K562 (cell line): Measurements from ENCODE around the gene CDCA5. TPM values are rescaled to one million over a fixed set of nuclear protein-coding genes. Genes with fewer than 3 reads are reported as not detected.

Experiments
- ATAC-seq: fragments of 200-7000 bp; cut with Tn5 transposase; 3 replicates; pipeline ENCODE4 v1.9.1; 2020; ENCODE audit warnings: moderate library complexity
- BruUV-seq: library from RNA; stranded (reverse); fragments of 400-500 nt; replicated peaks from 2 replicates; lab custom pipeline; 2021; lab: Mats Ljungman, UMichigan
- CTCF ChIA-PET: fragments of 300-600 bp; formaldehyde crosslinking; extraction: SDS; loops from one replicate; lab custom pipeline; 2021; ENCODE audit warnings: low intra/inter-chr PET ratio; lab: Yijun Ruan, JAX
- POLR2A ChIA-PET: fragments of 300-600, 350-650 bp; sonication (Branson Sonifier 250); formaldehyde crosslinking; extraction: SDS; loops from one replicate; lab custom pipeline; 2021; ENCODE audit warnings: antibody characterized with exemption, inconsistent platforms; lab: Yijun Ruan, JAX
- DNase-seq, 4 experiments: peaks; one replicate each; pipeline versions ENCODE4 v3.0.0 to v3.0.0-alpha.2; 2011 to 2018; ENCODE audit warnings: low spot score in 3 of 4, mixed read lengths in 3 of 4; ENCODE audit errors: extremely low read depth in 1 of 4
- FAIRE-seq: peaks from 2 replicates; lab custom pipeline; 2011; peaks lifted over from hg19 to GRCh38; lab: Jason Lieb, UNC
- H2AFZ ChIP-seq: 2 replicates; pipeline ENCODE4 v1.6.0; 2011; ENCODE audit warnings: low read depth, low read length, control low read depth, inconsistent platforms
- H3K27ac ChIP-seq: fragments of 200-600 bp; 3 replicates; pipeline ENCODE4 v1.8.0; 2011; ENCODE audit warnings: low read depth, mild to moderate bottlenecking, control low read depth, inconsistent platforms, low read length, moderate library complexity, mixed read lengths; ENCODE audit errors: extremely low read depth
- H3K27me3 ChIP-seq, 2 experiments: fragments of 300-600 bp in 1 of 2; 2 replicates in 1 of 2; 3 replicates in 1 of 2; pipeline versions ENCODE4 v1.6.0 to v1.8.0; 2011; ENCODE audit warnings: inconsistent platforms in 2 of 2, low read length in 2 of 2, mild to moderate bottlenecking in 1 of 2, mixed read lengths in 1 of 2, moderate library complexity in 1 of 2; ENCODE audit not compliant: control insufficient read depth in 2 of 2, insufficient read depth in 2 of 2
- H3K36me3 ChIP-seq: fragments of 300-600 bp; 3 replicates; pipeline ENCODE4 v1.8.0; 2011; ENCODE audit warnings: mild to moderate bottlenecking, low read length, inconsistent platforms; ENCODE audit not compliant: control insufficient read depth, insufficient read depth
- H3K4me1 ChIP-seq, 2 experiments: fragments of 200-600 bp in 1 of 2; replicated peaks in 1 of 2; 2 replicates in 1 of 2; 3 replicates in 1 of 2; pipeline versions ENCODE4 v1.5.1 to v1.8.0; 2011; ENCODE audit warnings: inconsistent platforms in 2 of 2, low read length in 2 of 2, mild to moderate bottlenecking in 1 of 2, mixed read lengths in 1 of 2, moderate library complexity in 1 of 2; ENCODE audit not compliant: control insufficient read depth in 2 of 2, insufficient read depth in 2 of 2
- H3K4me2 ChIP-seq: 2 replicates; pipeline ENCODE4 v1.6.1; 2011; ENCODE audit warnings: low read length, control low read depth, inconsistent platforms, mixed read lengths; ENCODE audit not compliant: insufficient read depth
- H3K4me3 ChIP-seq: fragments of 200-600 bp; sonication (generic), shearing (Covaris generic); 2 replicates; pipeline ENCODE4 v1.5.1; 2016; ENCODE audit warnings: control low read depth, inconsistent platforms
- H3K79me2 ChIP-seq: fragments of 200-600 bp; 3 replicates; pipeline ENCODE4 v1.8.0; 2011; ENCODE audit warnings: low read length, inconsistent platforms; ENCODE audit not compliant: control insufficient read depth, insufficient read depth
- H3K9ac ChIP-seq, 2 experiments: 2 replicates each; pipeline versions ENCODE4 v1.6.0 to v1.6.1; 2011; ENCODE audit warnings: low read depth in 2 of 2, low read length in 2 of 2, control low read depth in 1 of 2, inconsistent platforms in 1 of 2, mild to moderate bottlenecking in 1 of 2, mixed read lengths in 1 of 2; ENCODE audit not compliant: insufficient read depth in 1 of 2
- H3K9me1 ChIP-seq: one replicate; pipeline ENCODE4 v1.6.0; 2011; ENCODE audit warnings: inconsistent platforms, mild to moderate bottlenecking, low read length, moderate library complexity; ENCODE audit not compliant: control insufficient read depth, insufficient read depth
- H3K9me3 ChIP-seq: replicated peaks from 2 replicates; pipeline ENCODE4 v1.5.1; 2011; ENCODE audit warnings: low read depth, low read length, inconsistent platforms; ENCODE audit not compliant: control insufficient read depth, insufficient read depth
- H4K20me1 ChIP-seq: replicated peaks from 2 replicates; pipeline ENCODE4 v1.6.1; 2011; ENCODE audit warnings: low read length, inconsistent platforms, mixed read lengths; ENCODE audit not compliant: control insufficient read depth, insufficient read depth
- CBFA2T3 ChIP-seq: fragments of 450-650 bp; IDR thresholded peaks from 2 replicates; pipeline ENCODE4 v1.6.1; 2017
- NKRF ChIP-seq: fragments of 450-650 bp; IDR thresholded peaks from 2 replicates; pipeline ENCODE4 v1.6.1; 2016; ENCODE audit warnings: borderline replicate concordance
- TCF3 ChIP-seq: sonication (generic); formaldehyde crosslinking; IDR thresholded peaks from 2 replicates; pipeline ENCODE4 v1.4.0; 2020; ENCODE audit warnings: mild to moderate bottlenecking, missing genetic modification reagents
- WGBS: fragments of 100-300 bp; shearing (Covaris generic); methylation state at CpG from one replicate; pipeline ENCODE4 v1.1.6; 2016; ENCODE audit warnings: low coverage, mixed read lengths; ENCODE audit not compliant: insufficient coverage; ENCODE audit errors: missing lambda C conversion rate; 5-methylcytosine and 5-hydroxymethylcytosine counted together
- in situ Hi-C: fragments of 300-500 bp; cut with MboI; formaldehyde crosslinking; loops from 4 replicates; pipeline ENCODE4 v1.15.0; 2018; ENCODE audit warnings: inconsistent platforms, mixed read lengths
- intact Hi-C: fragments of 100-400 bp; cut with micrococcal nuclease; formaldehyde crosslinking; loops from 2 replicates; pipeline ENCODE4 v1.14.2; 2022
- polyA plus RNA-seq, 8 experiments: library from polyadenylated mRNA; depleted of rRNA in 4 of 8; stranded (reverse) in 5 of 8; unstranded in 3 of 8; fragments of >200 nt; fragmentation: Nextera tagmentation in 2 of 8; fragmentation: Illumina TruSeq in 1 of 8; extraction: Ambion mirVana in 2 of 8; extraction: Trizol in 1 of 8; gene quantifications; 2 replicates each; pipeline versions ENCODE4 v1.2.1 to v1.2.3, GENCODE V29; 2011 to 2014; ENCODE audit warnings: inconsistent platforms in 1 of 8, missing spikeins in 1 of 8
- total RNA-seq, 7 experiments: library from RNA; depleted of rRNA in 6 of 7; stranded (reverse); fragments of >200 nt in 6 of 7; fragmentation: Illumina TruSeq in 2 of 7; extraction: Trizol in 2 of 7; gene quantifications; 2 replicates each; pipeline versions ENCODE4 v1.2.1 to v1.2.3, GENCODE V29; 2011 to 2021; ENCODE audit warnings: low replicate concordance in 1 of 7

Gene CDCA5
- total and polyA plus RNA-seq, 9 of the 15 experiments (the other 6 are each of a cell fraction or from before 2014, with no cell fraction given): 18.9 to 94.3 (median 64.6) TPM

- H2AFZ ChIP-seq: no peak overlapping the region
- ChIA-PET POLR2A (interaction anchor here (0.6 to 8.4 kb wide), 5 partner anchors 12 to 136 kb away, joined by 3 to 182 read pairs (median 4); partner anchors contain the start of genes BATF2, FAU, MRPL49 and SPDYC), CTCF (no interaction called here)
- peaks cover 4% of the 10 kb centered on the region for H3K9me1 ChIP-seq
- H3K4me2 ChIP-seq: peak overlapping the region; percentile 98
- H3K27me3 ChIP-seq: no peaks in the 10 kb centered on the region; a peak in 1 of 5 replicates
- peak overlapping the region; percentile 47; the same call in 2 of the 3 replicates for H3K27ac ChIP-seq
- peaks cover 55% of the 10 kb centered on the region for H3K36me3 ChIP-seq
- H3K4me3 ChIP-seq: peak overlapping the region; percentile 96; the same call in 1 of the 2 replicates
- ATAC-seq (no peak), DNase-seq (peak in 1 of 4 experiments; percentile 63), FAIRE-seq (no peak)
- H3K9me3 ChIP-seq: no peaks in the 10 kb centered on the region
- H3K79me2 ChIP-seq: peaks cover 41% of the 10 kb centered on the region
- intact Hi-C loops: no loop called here
- TF ChIP-seq NKRF (no peak), TCF3 (CRISPR knock-in tag) (0 out of 2 replicates have a peak, but pooled peaks have one; percentile 35), CBFA2T3 (peak; percentile 49)
- TF ChIP-seq, all 486 proteins: peak for 2
- WGBS: 49% methylated on average over 8 of the region's 10 CpGs
- Histone ChIP-seq H3K9ac (peak overlapping the region; percentile 98 to 99), H3K4me1 (peaks cover 21 to 49% of the 10 kb centered on the region in 2 experiments; a peak in 4 of 5 replicates), H4K20me1 (peaks cover 9% of the 10 kb centered on the region; the same call in 1 of the 2 replicates)
- in situ Hi-C loops: no loop called here
- BruUV-seq: no TSS peak
These were observed 48.6 kb upstream of the CDCA5 start for GRCh38 chr11:65132238-65132987.
